ENCODE measurements around the gene FAM221B. TPM values are rescaled to one million over a fixed set of nuclear protein-coding genes. Genes with fewer than 3 reads are reported as not detected.
A peak's percentile ranks its signal among the peaks of the same experiment; 100 is the strongest.

The FAM221B gene
- total and polyA plus RNA-seq, 9 of the 15 experiments (the other 6 are each of a cell fraction or from before 2014, with no cell fraction given) = 0.01 TPM; not detected in 8

DNA sequence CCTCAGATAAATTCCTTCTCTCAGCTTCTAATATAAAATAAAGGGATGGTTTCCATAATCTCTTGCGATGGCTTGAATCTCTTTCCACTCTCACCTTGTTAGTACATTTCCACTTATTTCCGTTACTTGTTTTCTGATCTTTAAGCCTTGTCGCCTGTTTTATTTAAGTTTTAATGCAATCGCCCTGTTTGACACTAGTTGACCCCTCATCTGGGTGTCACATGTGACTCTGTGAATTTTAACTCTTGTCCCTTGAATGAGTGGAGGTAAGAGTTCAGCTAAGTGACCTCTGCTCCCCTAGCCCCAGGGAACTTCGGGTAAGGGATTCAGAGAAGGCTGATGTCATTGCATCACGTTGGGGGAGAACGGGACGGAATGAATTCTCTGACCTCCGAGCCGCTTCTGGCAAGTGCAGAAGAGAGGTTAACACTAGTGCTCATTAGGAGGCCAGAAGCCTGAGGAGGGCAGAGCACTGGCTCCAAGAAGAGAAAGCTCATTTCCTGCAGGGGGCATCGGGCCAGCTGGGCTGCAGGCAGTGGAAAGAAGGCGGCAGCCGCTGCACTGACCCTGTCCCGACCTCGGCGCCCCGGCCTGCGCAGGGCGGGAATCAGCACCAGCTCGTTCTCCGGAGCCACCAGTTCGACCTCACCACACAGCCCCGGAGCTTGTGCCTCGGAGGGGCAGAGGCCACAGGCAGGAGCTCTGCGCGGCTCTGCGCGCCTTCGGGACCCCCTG, 14.3 kb downstream of the FAM221B start (continued):
- TF ChIP-seq, protein P1, sequence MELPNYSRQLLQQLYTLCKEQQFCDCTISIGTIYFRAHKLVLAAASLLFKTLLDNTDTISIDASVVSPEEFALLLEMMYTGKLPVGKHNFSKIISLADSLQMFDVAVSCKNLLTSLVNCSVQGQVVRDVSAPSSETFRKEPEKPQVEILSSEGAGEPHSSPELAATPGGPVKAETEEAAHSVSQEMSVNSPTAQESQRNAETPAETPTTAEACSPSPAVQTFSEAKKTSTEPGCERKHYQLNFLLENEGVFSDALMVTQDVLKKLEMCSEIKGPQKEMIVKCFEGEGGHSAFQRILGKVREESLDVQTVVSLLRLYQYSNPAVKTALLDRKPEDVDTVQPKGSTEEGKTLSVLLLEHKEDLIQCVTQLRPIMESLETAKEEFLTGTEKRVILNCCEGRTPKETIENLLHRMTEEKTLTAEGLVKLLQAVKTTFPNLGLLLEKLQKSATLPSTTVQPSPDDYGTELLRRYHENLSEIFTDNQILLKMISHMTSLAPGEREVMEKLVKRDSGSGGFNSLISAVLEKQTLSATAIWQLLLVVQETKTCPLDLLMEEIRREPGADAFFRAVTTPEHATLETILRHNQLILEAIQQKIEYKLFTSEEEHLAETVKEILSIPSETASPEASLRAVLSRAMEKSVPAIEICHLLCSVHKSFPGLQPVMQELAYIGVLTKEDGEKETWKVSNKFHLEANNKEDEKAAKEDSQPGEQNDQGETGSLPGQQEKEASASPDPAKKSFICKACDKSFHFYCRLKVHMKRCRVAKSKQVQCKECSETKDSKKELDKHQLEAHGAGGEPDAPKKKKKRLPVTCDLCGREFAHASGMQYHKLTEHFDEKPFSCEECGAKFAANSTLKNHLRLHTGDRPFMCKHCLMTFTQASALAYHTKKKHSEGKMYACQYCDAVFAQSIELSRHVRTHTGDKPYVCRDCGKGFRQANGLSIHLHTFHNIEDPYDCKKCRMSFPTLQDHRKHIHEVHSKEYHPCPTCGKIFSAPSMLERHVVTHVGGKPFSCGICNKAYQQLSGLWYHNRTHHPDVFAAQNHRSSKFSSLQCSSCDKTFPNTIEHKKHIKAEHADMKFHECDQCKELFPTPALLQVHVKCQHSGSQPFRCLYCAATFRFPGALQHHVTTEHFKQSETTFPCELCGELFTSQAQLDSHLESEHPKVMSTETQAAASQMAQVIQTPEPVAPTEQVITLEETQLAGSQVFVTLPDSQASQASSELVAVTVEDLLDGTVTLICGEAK (IDR thresholded peaks at IDR 0.05) = 0 out of 2 replicates have a peak, but pooled peaks have one; percentile 22
- TF ChIP-seq, protein P1 (CRISPR knock-in tag; IDR thresholded peaks at IDR 0.05) = no peak
- TF ChIP-seq HDAC6 (IDR thresholded peaks at IDR 0.05; ENCODE audit: low read depth, low read length) = no peak
- TF ChIP-seq GATAD2A (IDR thresholded peaks at IDR 0.05) = no peak
- no peak for TF ChIP-seq KDM4B (IDR thresholded peaks at IDR 0.05; ENCODE audit: borderline replicate concordance in 2 of 2, low read depth in 1 of 2)
- TF ChIP-seq ZBTB12 (CRISPR knock-in tag; IDR thresholded peaks at IDR 0.05) = no peak
- TF ChIP-seq SIRT6 (IDR thresholded peaks at IDR 0.05; ENCODE audit: low read depth, low read length) = no peak
- no peak for TF ChIP-seq TAF1 (IDR thresholded peaks at IDR 0.05; ENCODE audit: control insufficient read depth, extremely low read depth, insufficient read depth, low read length, severe bottlenecking)
- no peak for TF ChIP-seq FOS (IDR thresholded peaks at IDR 0.05; ENCODE audit: extremely low read depth, insufficient read length)
- peak in 1 of 2 experiments; percentile 15; a peak in 1 of 4 replicates for TF ChIP-seq SIN3A (IDR thresholded peaks at IDR 0.05; ENCODE audit: borderline replicate concordance in 2 of 2, control insufficient read depth in 1 of 2, low read depth in 2 of 2, low read length in 2 of 2)
- no peak for TF ChIP-seq POLR2AphosphoS2 (IDR thresholded peaks at IDR 0.05; ENCODE audit: low read length)
- TF ChIP-seq, protein P2, sequence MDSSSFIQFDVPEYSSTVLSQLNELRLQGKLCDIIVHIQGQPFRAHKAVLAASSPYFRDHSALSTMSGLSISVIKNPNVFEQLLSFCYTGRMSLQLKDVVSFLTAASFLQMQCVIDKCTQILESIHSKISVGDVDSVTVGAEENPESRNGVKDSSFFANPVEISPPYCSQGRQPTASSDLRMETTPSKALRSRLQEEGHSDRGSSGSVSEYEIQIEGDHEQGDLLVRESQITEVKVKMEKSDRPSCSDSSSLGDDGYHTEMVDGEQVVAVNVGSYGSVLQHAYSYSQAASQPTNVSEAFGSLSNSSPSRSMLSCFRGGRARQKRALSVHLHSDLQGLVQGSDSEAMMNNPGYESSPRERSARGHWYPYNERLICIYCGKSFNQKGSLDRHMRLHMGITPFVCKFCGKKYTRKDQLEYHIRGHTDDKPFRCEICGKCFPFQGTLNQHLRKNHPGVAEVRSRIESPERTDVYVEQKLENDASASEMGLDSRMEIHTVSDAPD (CRISPR knock-in tag; IDR thresholded peaks at IDR 0.05) = no peak
- TF ChIP-seq, protein P3, sequence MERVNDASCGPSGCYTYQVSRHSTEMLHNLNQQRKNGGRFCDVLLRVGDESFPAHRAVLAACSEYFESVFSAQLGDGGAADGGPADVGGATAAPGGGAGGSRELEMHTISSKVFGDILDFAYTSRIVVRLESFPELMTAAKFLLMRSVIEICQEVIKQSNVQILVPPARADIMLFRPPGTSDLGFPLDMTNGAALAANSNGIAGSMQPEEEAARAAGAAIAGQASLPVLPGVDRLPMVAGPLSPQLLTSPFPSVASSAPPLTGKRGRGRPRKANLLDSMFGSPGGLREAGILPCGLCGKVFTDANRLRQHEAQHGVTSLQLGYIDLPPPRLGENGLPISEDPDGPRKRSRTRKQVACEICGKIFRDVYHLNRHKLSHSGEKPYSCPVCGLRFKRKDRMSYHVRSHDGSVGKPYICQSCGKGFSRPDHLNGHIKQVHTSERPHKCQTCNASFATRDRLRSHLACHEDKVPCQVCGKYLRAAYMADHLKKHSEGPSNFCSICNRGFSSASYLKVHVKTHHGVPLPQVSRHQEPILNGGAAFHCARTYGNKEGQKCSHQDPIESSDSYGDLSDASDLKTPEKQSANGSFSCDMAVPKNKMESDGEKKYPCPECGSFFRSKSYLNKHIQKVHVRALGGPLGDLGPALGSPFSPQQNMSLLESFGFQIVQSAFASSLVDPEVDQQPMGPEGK (CRISPR knock-in tag; IDR thresholded peaks at IDR 0.05; ENCODE audit: borderline replicate concordance) = no peak

All from K562 (cell line).